H9 (cell line): ENCODE measurements around the gene LCN2. TPM values are rescaled to one million over a fixed set of nuclear protein-coding genes. Genes with fewer than 3 reads are reported as not detected.

Experiments used
- DNase-seq: peaks from one replicate; pipeline ENCODE4 v3.0.0-alpha.2; 2017
- H2AFZ ChIP-seq: one replicate; pipeline ENCODE4 v1.6.1; 2013; ENCODE audit warnings: mild to moderate bottlenecking, low read length, control low read depth, moderate library complexity
- H2AK5ac ChIP-seq: 2 replicates; pipeline ENCODE4 v1.6.1; 2013; ENCODE audit warnings: low read length, control low read depth, mixed read lengths; ENCODE audit not compliant: insufficient read length
- H2BK120ac ChIP-seq: one replicate; pipeline ENCODE4 v1.6.1; 2013; ENCODE audit warnings: low read depth, mild to moderate bottlenecking, low read length, control low read depth, inconsistent platforms; ENCODE audit not compliant: poor library complexity, severe bottlenecking
- H2BK12ac ChIP-seq: 2 replicates; pipeline ENCODE4 v1.6.1; 2013; ENCODE audit warnings: low read length, control low read depth, mixed read lengths, low read depth; ENCODE audit not compliant: insufficient read length
- H2BK15ac ChIP-seq: 2 replicates; pipeline ENCODE4 v1.6.1; 2013; ENCODE audit warnings: low read depth, low read length, control low read depth
- H2BK20ac ChIP-seq: one replicate; pipeline ENCODE4 v1.6.1; 2013; ENCODE audit warnings: low read depth, mild to moderate bottlenecking, low read length, control low read depth, inconsistent platforms; ENCODE audit not compliant: poor library complexity, severe bottlenecking
- H2BK5ac ChIP-seq: 2 replicates; pipeline ENCODE4 v1.6.1; 2013; ENCODE audit warnings: low read length, control low read depth, mixed read lengths; ENCODE audit not compliant: insufficient read length
- H3K14ac ChIP-seq: 2 replicates; pipeline ENCODE4 v1.6.1; 2013; ENCODE audit warnings: low read length, control low read depth; ENCODE audit not compliant: insufficient read depth
- H3K18ac ChIP-seq: 2 replicates; pipeline ENCODE4 v1.6.1; 2013; ENCODE audit warnings: low read depth, mild to moderate bottlenecking, mixed read lengths, low read length, control low read depth; ENCODE audit not compliant: insufficient read length
- H3K23ac ChIP-seq: 2 replicates; pipeline ENCODE4 v1.6.1; 2013; ENCODE audit warnings: low read length, control low read depth, mixed read lengths, low read depth; ENCODE audit not compliant: insufficient read length
- H3K23me2 ChIP-seq: 2 replicates; pipeline ENCODE4 v1.6.1; 2013; ENCODE audit warnings: low read depth, mild to moderate bottlenecking, mixed read lengths, low read length, control low read depth; ENCODE audit not compliant: insufficient read length, poor library complexity, severe bottlenecking
- H3K27ac ChIP-seq: 2 replicates; pipeline ENCODE4 v1.5.1; 2013; ENCODE audit warnings: low read length, control low read depth, mixed read lengths, low read depth; ENCODE audit not compliant: insufficient read length
- H3K27me3 ChIP-seq: 2 replicates; pipeline ENCODE4 v1.6.1; 2013; ENCODE audit warnings: low read length, control low read depth, inconsistent platforms; ENCODE audit not compliant: insufficient read depth
- H3K4ac ChIP-seq: 2 replicates; pipeline ENCODE4 v1.6.1; 2013; ENCODE audit warnings: low read depth, mild to moderate bottlenecking, control low read depth, inconsistent platforms, low read length, moderate library complexity
- H3K4me1 ChIP-seq: 2 replicates; pipeline ENCODE4 v1.6.1; 2013; ENCODE audit warnings: low read length, control low read depth, inconsistent platforms; ENCODE audit not compliant: insufficient read depth
- H3K4me2 ChIP-seq: 2 replicates; pipeline ENCODE4 v1.6.1; 2013; ENCODE audit warnings: low read length, control low read depth, mixed read lengths; ENCODE audit not compliant: insufficient read length, insufficient read depth
- H3K56ac ChIP-seq: 2 replicates; pipeline ENCODE4 v1.6.1; 2013; ENCODE audit warnings: low read depth, mild to moderate bottlenecking, mixed read lengths, low read length, control low read depth; ENCODE audit not compliant: insufficient read length
- H3K79me1 ChIP-seq: 2 replicates; pipeline ENCODE4 v1.6.1; 2013; ENCODE audit warnings: low read depth, mild to moderate bottlenecking, moderate library complexity, low read length, control low read depth, inconsistent platforms; ENCODE audit not compliant: insufficient read depth, poor library complexity, severe bottlenecking
- H3K79me2 ChIP-seq: 2 replicates; pipeline ENCODE4 v1.6.1; 2013; ENCODE audit warnings: low read length, control low read depth, inconsistent platforms; ENCODE audit not compliant: insufficient read depth
- H3K9ac ChIP-seq: 2 replicates; pipeline ENCODE4 v1.6.1; 2013; ENCODE audit warnings: low read length, control low read depth, mixed read lengths; ENCODE audit not compliant: insufficient read length; ENCODE audit errors: extremely low read depth
- H3K9me3 ChIP-seq: one replicate; pipeline ENCODE4 v1.6.1; 2013; ENCODE audit warnings: low read depth, low read length, inconsistent platforms; ENCODE audit not compliant: control insufficient read depth
- H3T11ph ChIP-seq: one replicate; pipeline ENCODE4 v1.6.1; 2013; ENCODE audit warnings: mild to moderate bottlenecking, low read length, control low read depth, inconsistent platforms
- H4K20me1 ChIP-seq: one replicate; pipeline ENCODE4 v1.6.1; 2013; ENCODE audit not compliant: control insufficient read depth, insufficient read length, insufficient read depth
- H4K5ac ChIP-seq: 2 replicates; pipeline ENCODE4 v1.6.1; 2013; ENCODE audit warnings: low read depth, mild to moderate bottlenecking, mixed read lengths, low read length, control low read depth; ENCODE audit not compliant: insufficient read length
- H4K8ac ChIP-seq: replicated peaks from 2 replicates; pipeline ENCODE4 v1.6.1; 2013; ENCODE audit warnings: low read length, control low read depth, mixed read lengths, low read depth; ENCODE audit not compliant: insufficient read length
- H4K91ac ChIP-seq: 2 replicates; pipeline ENCODE4 v1.6.1; 2013; ENCODE audit warnings: low read depth, mild to moderate bottlenecking, moderate library complexity, mixed read lengths, low read length, control low read depth; ENCODE audit not compliant: insufficient read length
- H3K27ac Mint-ChIP-seq, 3 experiments: 2 replicates in 2 of 3; 3 replicates in 1 of 3; pipeline ENCODE4 v1.8.0; 2020 to 2021; ENCODE audit warnings: mixed read lengths in 3 of 3, mild to moderate bottlenecking in 1 of 3, moderate library complexity in 1 of 3
- H3K27me3 Mint-ChIP-seq: 2 replicates; pipeline ENCODE4 v1.8.0; 2021; ENCODE audit warnings: low read depth, mild to moderate bottlenecking, moderate library complexity, mixed read lengths
- H3K36me3 Mint-ChIP-seq, 3 experiments: 2 replicates in 2 of 3; 3 replicates in 1 of 3; pipeline ENCODE4 v1.8.0; 2020 to 2021; ENCODE audit warnings: low read depth in 3 of 3, mixed read lengths in 3 of 3; ENCODE audit not compliant: insufficient read depth in 1 of 3
- H3K4me1 Mint-ChIP-seq, 2 experiments: 2 replicates each; pipeline ENCODE4 v1.8.0; 2020; ENCODE audit warnings: mixed read lengths in 2 of 2
- H3K4me3 Mint-ChIP-seq, 2 experiments: 2 replicates in 1 of 2; 3 replicates in 1 of 2; pipeline ENCODE4 v1.8.0; 2020 to 2021; ENCODE audit warnings: mild to moderate bottlenecking in 2 of 2, mixed read lengths in 2 of 2, moderate library complexity in 1 of 2
- H3K9me3 Mint-ChIP-seq, 2 experiments: 2 replicates in 1 of 2; 3 replicates in 1 of 2; pipeline ENCODE4 v1.8.0; 2020; ENCODE audit warnings: mild to moderate bottlenecking in 2 of 2, mixed read lengths in 2 of 2, moderate library complexity in 1 of 2
- CTCF ChIP-seq: fragments of 200-600 bp; sonication (generic); conservative IDR thresholded peaks from 3 replicates; pipeline ENCODE4 v1.8.0; 2021; ENCODE audit warnings: antibody characterized with exemption, mild to moderate bottlenecking
- WGBS: extraction: QIAGEN DNeasy Blood & Tissue Kit; methylation state at CpG from one replicate; pipeline ENCODE4 v1.1.7; 2013; ENCODE audit warnings: missing lambda C conversion rate, low lambda C conversion rate, mixed read lengths; ENCODE audit not compliant: insufficient read length; ENCODE audit errors: extremely low coverage; 5-methylcytosine and 5-hydroxymethylcytosine counted together
- total RNA-seq: library from RNA; stranded (reverse); gene quantifications from 2 replicates; pipeline ENCODE4 v1.2.1, GENCODE V29; 2021

Gene LCN2
- total RNA-seq, 1 experiment from 2014 or later = not detected

DNA sequence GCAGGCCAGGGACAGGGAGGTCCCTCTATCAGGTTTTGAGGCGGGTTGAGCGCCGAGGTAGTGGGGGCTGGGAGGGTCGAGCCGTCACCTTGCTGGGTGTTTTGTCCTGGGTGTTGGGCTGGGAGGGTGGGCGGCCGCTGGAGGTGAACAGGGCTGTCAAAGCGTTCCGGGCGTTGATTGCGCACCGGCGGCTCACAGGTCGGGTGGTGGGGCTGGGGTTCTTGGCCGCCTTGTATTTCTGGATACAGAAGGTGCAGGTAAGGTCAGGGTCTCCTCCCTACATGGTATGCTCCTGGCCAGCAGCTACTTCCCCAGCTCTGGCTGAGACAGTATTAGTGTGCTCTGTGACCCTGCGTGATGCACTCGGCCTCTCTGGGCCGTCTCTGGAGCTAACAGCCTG, 16.9 kb downstream of the LCN2 start:
- Histone ChIP-seq H3K9ac (no peak overlapping the region), H2BK20ac (no peak overlapping the region), H3K23ac (no peak overlapping the region), H3K79me1 (no peaks in the 10 kb centered on the region), H3T11ph (no peak overlapping the region), H2BK15ac (no peak overlapping the region), H4K20me1 (no peaks in the 10 kb centered on the region), H3K79me2 (no peaks in the 10 kb centered on the region), H3K14ac (no peak overlapping the region), H3K56ac (no peak overlapping the region), H4K91ac (no peak overlapping the region), H3K9me3 (no peaks in the 10 kb centered on the region), H3K18ac (no peak overlapping the region), H2BK12ac (no peak overlapping the region), H3K27ac (no peak overlapping the region), H4K5ac (no peak overlapping the region), H2AFZ (no peak overlapping the region), H2BK5ac (no peak overlapping the region), H3K23me2 (no peaks in the 10 kb centered on the region), H4K8ac (no peak overlapping the region), H2BK120ac (no peak overlapping the region), H3K27me3 (no peaks in the 10 kb centered on the region), H3K4me1 (no peaks in the 10 kb centered on the region; the same call in 1 of the 2 replicates), H2AK5ac (no peak overlapping the region), H3K4me2 (no peak overlapping the region), H3K4ac (no peak overlapping the region)
- no peak overlapping the region for H3K27ac Mint-ChIP-seq
- no peak for TF ChIP-seq CTCF
- peaks cover 1% of the 10 kb centered on the region in 2 experiments for H3K4me1 Mint-ChIP-seq
- H3K4me3 Mint-ChIP-seq = no peak overlapping the region; a peak in 1 of 5 replicates
- H3K9me3 Mint-ChIP-seq = no peaks in the 10 kb centered on the region
- WGBS = no CpG with 5 or more reads among the region's 18 CpGs
- DNase-seq = no peak
- H3K36me3 Mint-ChIP-seq = peaks cover 23 to 77% (median 53%) of the 10 kb centered on the region in 3 experiments
- no peaks in the 10 kb centered on the region for H3K27me3 Mint-ChIP-seq
